Head of caudate nucleus (tissue), 42 donors: ENCODE results near the gene GZF1.
A peak's percentile ranks its signal among the peaks of the same experiment; 100 is the strongest.
"Not testable (repeated sequence)": the region's sequence is repeated elsewhere in the genome, so short reads cannot be mapped to it uniquely, and the experiment has no call there.

Experiments used
- DNase-seq, 42 donors: peaks; one replicate each; pipeline versions ENCODE4 v3.0.0 to v3.0.0-alpha.2; 2020 to 2021; ENCODE audit warnings: mixed read lengths in 7 of 42
- intact Hi-C: fragments of 100-400 bp; cut with DNase I; formaldehyde crosslinking; loops from one replicate; pipeline ENCODE4 v1.15.0; 2022

Gene GZF1

GRCh38 chr20:23341073-23341472, 20.9 kb upstream of the GZF1 start:
- intact Hi-C loops, result loop anchor here (5.0 to 10.0 kb wide), 2 partner anchors 199 to 646 kb away; no protein-coding TSS in a partner anchor
- no peak for DNase-seq

DNA sequence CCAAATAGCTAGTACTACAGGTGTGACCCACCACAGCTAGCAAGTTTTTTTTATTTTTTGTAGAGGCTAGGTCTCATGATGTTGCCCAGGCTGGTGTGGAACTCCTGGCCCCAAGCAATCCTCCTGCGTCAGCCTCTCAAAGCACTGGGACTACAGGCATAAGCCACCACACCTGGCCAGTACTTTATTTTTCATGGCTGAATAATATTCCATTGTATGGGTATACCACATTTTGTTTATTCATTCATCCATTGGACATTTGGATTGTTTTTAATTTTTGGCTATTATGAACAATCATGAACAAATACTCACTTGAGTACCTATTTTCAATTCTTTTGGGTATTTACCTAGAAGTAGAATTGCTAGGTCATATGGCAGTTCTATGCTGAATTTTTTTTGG, 18.4 kb upstream of the GZF1 start:
- peak in 1 of 42 donors; percentile 1 for DNase-seq
- intact Hi-C loops, result loop anchor here (5.0 to 10.0 kb wide), 2 partner anchors 201 to 649 kb away; no protein-coding TSS in a partner anchor

DNA sequence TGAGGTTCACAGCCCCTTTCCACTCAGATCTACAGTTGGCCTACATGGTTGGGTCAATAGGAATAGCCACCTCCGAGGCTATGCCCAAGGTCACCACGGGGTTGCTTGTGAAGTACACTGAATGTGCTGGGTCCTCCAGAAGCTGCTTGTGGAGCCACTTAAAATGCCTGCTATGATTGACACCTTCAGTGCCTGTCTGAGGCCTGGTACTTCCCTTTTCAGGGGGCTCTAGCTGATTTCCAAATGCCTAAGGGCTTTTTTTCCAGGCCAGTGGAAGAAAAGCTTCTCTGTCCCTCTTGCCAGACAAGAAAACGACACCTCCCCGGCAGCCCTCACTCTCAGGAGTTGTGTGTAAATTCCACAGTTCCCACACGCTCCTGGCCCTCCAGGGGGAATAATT, 17.6 kb upstream of the GZF1 start:
- intact Hi-C loops, result loop anchor here (5.0 to 10.0 kb wide), 2 partner anchors 202 to 650 kb away; no protein-coding TSS in a partner anchor
- DNase-seq, result no peak

DNA sequence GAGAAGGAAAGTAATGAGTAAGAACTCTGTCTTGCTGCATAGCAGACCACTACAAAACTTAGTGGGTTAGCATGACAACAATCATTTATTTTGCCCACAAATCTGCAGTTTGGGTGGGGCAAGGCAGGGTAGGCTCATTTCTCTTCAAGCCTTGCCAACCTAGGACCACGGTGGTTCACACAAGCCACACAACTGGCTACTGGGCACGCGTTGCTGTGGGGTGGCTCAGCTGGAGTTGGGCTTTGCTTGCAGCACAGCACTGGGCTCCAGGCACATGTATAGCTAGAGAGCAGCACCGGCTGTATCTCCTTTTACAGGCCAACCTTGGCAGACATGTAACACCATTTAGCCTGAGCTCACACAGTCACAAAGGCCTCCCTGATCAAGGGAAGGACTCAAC, 16.0 kb upstream of the GZF1 start:
- intact Hi-C loops, result loop anchor here (10.0 kb wide), 1 partner anchor 651 kb away; no protein-coding TSS in a partner anchor

DNA sequence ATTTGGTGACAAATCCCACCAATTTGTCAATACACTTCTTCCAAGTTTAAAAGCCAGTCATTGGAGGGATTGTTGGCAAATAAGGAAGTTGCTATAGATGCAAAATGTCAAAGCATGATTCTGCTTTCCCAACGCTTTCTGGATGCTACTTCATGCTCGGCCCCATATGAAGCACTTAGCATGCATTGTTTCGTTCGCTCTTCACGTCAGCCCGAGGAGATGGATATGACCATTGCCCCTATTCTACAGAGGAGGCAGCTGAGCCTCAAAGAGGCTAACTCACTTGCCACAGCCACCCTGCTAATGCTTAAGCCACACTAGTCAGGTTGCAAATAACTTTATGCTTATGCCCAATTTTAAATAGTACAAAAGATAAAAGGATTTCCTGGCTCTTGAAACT, 14.2 kb upstream of the GZF1 start:
- intact Hi-C loops, result loop anchor here (10.0 kb wide), 1 partner anchor 653 kb away; no protein-coding TSS in a partner anchor
- no peak for DNase-seq

More for the DNA sequence above, 16.0 kb upstream of the GZF1 start:
- DNase-seq, result no peak

DNA sequence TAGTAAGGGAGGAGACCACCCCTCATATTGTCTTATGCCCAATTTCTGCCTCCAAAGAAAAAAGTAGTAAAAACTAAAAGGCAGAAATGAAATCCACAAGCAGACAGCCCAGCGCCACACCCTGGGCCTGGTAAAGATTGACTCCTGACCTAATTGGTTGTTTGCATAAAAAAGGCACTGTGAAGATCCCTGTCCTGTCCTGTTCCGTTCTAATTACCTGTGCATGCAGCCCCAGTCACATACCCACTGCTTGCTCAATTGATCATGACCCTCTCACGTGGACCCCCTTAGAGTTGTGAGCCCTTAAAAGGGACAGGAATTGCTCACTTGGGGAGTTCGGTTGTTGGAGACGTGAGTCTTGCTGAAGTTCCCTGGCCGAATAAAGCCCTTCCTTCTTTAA, 13.5 kb upstream of the GZF1 start:
- not testable (repeated sequence) for DNase-seq
- intact Hi-C loops, result loop anchor here (10.0 kb wide), 1 partner anchor 654 kb away; no protein-coding TSS in a partner anchor

- peak in 9 of 42 donors; percentile 17 to 82 (median 56) for DNase-seq
- intact Hi-C loops, result loop anchor here (1.0 to 10.0 kb wide), 2 partner anchors 9 to 655 kb away; no protein-coding TSS in a partner anchor
Observed at GRCh38 chr20:23349338-23350195, 12.4 kb upstream of the GZF1 start.

DNA sequence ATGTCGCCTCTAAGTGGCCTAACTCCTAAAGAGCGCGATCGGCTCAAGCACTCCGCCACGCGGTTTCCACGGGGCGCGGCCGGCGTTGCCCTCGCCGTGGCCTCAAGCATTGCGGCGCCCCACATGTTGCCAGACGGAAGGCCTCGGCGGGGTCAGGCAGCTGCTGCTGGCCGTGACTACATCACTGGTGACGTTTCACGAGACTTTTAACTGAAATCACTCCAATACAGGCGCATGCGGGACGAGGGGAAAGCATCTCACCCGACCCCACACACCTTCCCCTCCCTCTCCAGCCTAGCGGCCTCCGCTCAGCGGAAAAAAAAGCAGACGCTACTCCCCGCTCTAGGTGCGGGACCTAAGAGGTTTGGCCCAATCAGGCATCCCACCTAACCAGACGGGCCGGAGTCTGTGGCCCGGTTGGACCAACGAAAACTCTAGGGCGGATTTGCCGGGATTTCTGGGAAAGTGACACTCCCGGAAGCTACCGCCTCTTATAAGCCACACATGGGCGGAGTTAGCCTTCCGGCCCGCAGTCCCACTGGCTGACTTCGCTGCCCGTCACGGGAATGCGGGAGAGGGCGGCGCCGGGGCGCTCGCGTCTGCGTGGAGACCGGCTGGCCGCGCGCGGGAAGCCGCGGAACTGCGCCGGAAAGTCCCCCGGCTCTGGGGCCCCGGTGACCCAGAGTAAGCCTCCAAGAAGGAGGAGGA, 11.6 kb upstream of the GZF1 start, which contains the start of gene NXT1:
TSS of gene NXT1 (plus strand) at position 596 of the 708 bp plus-strand sequence. CDS start 3,251 bp downstream, outside the sequence.
- DNase-seq, result peak; percentile 95 to 99 (median 98)
- intact Hi-C loops, result loop anchor here (1.0 kb wide), 1 partner anchor 8 kb away; no protein-coding TSS in a partner anchor

- peak in 41 of 42 donors; percentile 24 to 72 (median 53) for DNase-seq
- intact Hi-C loops, result loop anchor here (1.0 kb wide), 1 partner anchor 7 kb away; no protein-coding TSS in a partner anchor
Observed at GRCh38 chr20:23350904-23351838, 10.8 kb upstream of the GZF1 start.

GRCh38 chr20:23356203-23356602, 5.8 kb upstream of the GZF1 start:
- DNase-seq, result peak in 2 of 42 donors; percentile 30 to 37
- intact Hi-C loops, result no loop called here

- intact Hi-C loops, result loop anchor here (1.0 kb wide), 1 partner anchor 8 kb away; the partner anchor contains the start of gene NXT1
Observed at GRCh38 chr20:23357767-23358562, 4.0 kb upstream of the GZF1 start.

DNA sequence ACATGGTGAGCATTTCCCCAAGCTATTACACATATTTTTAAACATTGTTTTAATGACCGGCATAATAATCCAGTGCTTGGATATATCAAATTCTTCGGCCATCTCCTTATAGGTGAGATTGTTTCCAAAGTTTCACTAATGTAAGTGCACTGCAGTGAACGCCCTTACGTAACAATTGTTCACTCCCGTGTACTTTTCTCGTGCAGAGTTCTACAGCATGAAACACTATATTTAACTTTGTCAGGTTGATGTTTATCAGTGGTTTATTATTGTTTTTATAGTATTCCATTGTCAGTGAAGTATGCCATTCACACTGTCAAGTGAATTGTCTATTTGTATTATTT, 3.4 kb upstream of the GZF1 start:
- no peak for DNase-seq
- intact Hi-C loops, result loop anchor here (1.0 kb wide), 1 partner anchor 8 kb away; the partner anchor contains the start of gene NXT1

More at GRCh38 chr20:23357767-23358562, 4.0 kb upstream of the GZF1 start:
- DNase-seq, result peak; percentile 98 to 100 (median 100)

DNA sequence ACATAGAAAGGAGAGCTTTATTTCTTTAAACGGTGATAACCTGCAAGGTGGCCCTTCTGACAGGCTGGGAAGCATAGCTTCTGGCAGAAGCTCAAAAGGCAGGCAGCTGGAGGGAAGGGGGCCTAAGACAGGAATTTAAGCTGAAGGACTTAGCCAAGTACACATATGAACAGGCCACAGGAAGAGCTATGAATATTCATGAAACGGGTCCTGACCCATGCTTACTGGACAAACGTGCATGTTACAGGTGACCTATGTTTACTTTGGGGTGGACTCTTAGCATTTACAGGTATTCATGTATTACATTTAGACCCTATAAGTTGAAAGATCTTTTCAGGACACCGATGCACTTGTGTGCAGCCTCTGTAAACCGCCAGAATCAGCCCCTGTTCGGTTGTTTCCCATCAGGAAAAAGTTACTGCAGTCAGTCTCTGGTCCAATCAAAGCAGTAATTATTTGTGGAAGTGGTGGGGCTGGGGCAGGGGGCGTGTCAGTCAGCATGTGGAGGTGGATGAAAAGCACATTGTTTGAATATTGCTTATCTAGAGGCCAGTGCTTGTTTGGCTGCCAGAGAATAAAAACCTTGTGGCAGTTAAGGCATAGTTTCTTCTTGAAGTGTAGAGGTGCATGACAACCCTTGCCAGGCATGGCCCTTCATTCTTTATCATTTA, 2.9 kb upstream of the GZF1 start:
- intact Hi-C loops, result loop anchor here (1.0 kb wide), 1 partner anchor 9 kb away; the partner anchor contains the start of gene NXT1
- no peak for DNase-seq

- DNase-seq, result no peak
- intact Hi-C loops, result loop anchor here (5.0 kb wide), 1 partner anchor 62 kb away; the partner anchor contains the start of gene NAPB
Observed at GRCh38 chr20:23360531-23360930, 1.5 kb upstream of the GZF1 start.

- intact Hi-C loops, result loop anchor here (5.0 kb wide), 1 partner anchor 61 kb away; the partner anchor contains the start of gene NAPB
- no peak for DNase-seq
Observed at GRCh38 chr20:23361119-23361475, 885 bp upstream of the GZF1 start.

DNA sequence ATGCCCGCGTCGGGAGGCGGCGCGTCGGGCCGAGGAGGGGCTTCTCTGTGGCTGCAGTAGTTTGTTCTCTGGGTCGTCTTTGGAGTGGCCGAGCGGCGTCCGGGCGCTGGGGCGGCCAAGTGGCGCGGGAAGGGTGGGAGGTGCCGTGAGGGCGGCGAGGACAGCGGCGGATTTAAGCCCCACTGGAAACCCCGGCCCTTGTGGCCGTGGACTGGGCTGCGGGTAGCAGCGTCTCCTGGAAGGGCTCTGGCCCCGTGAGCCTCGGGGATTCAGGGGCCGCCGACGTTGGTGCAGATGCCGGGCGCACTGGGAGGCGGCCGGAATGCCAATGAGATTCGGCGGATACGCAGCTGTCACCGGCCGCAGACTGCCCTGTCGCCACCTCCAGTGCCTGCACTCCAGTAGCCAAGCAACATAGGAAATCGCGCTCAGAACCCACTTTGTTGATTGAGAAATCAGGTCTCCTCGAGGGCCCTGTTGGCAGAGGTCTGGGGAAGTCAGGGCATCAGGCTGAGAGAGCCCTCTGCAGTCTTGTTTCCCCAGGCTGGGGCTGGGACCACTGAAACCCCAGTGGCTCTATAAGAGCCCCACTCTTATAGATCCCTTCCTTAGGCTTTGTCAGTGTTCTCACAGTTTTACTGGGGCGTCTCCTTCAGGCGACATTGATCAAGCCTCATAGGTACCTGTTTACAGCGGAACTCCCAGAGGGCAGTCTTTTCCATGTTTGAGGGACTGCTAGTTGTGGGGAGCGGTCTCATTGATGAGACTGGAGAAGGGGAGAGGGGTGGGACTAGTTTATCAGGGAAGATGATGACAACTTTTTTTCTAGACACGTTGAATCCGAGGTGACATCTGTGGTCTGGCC, 642 bp downstream of the GZF1 start:
- intact Hi-C loops, result loop anchor here (5.0 kb wide), 1 partner anchor 60 kb away; the partner anchor contains the start of gene NAPB
- DNase-seq, result peak in 27 of 42 donors; percentile 14 to 62 (median 33)
